Testis (tissue), 3 donors: ENCODE data around the gene MAP1S. TPM values are rescaled to one million over a fixed set of nuclear protein-coding genes. Genes with fewer than 3 reads are reported as not detected.

Experiments used
- DNase-seq: peaks from one replicate; pipeline ENCODE4 v3.0.0-alpha.2; 2019
- H3K27ac ChIP-seq, 2 donors: fragments of 200-600 bp; sonication (generic); one replicate each; pipeline ENCODE4 v1.5.1; 2019
- H3K27me3 ChIP-seq: fragments of 200-600 bp; sonication (generic); one replicate; pipeline ENCODE4 v1.5.1; 2019
- H3K36me3 ChIP-seq: fragments of 200-600 bp; sonication (generic); one replicate; pipeline ENCODE4 v1.5.1; 2017; ENCODE audit warnings: low read depth; ENCODE audit errors: missing control alignments
- H3K4me1 ChIP-seq: fragments of 200-600 bp; sonication (generic); one replicate; pipeline ENCODE4 v1.5.1; 2019
- H3K4me3 ChIP-seq, 2 donors: fragments of 200-600 bp; sonication (generic); one replicate each; pipeline ENCODE4 v1.5.1; 2017 to 2019
- H3K9me3 ChIP-seq: fragments of 200-600 bp; sonication (generic); one replicate; pipeline ENCODE4 v1.5.1; 2017
- CTCF ChIP-seq, 3 experiments: fragments of 450-650 bp in 2 of 3; fragments of 200-600 bp in 1 of 3; sonication (generic) in 1 of 3; IDR thresholded peaks; one replicate each; pipeline ENCODE4 v1.5.1; 2016 to 2019; ENCODE audit warnings: antibody characterized with exemption in 3 of 3, mild to moderate bottlenecking in 2 of 3, moderate library complexity in 1 of 3
- POLR2A ChIP-seq: fragments of 450-650 bp; IDR thresholded peaks from one replicate; pipeline ENCODE4 v1.6.1; 2017; ENCODE audit warnings: antibody characterized with exemption, mild to moderate bottlenecking, moderate library complexity
- WGBS, 2 donors: methylation state at CpG; one replicate each; pipeline ENCODE4 v1.1.5; 2018; 5-methylcytosine and 5-hydroxymethylcytosine counted together
- intact Hi-C: fragments of 100-400 bp; cut with DNase I; formaldehyde crosslinking; loops from one replicate; pipeline ENCODE4 v1.15.1; 2023; ENCODE audit warnings: low total_unique reads
- polyA plus RNA-seq: library from polyadenylated mRNA; stranded (reverse); fragments of 350-450 nt; fragmentation: Illumina TruSeq; extraction: RNeasy Lipid Tissue Mini Kit (QIAGEN cat#74804); gene quantifications from one replicate; pipeline ENCODE4 v1.2.3, GENCODE V29; 2014; ENCODE audit warnings: low read depth, low replicate concordance; ENCODE audit not compliant: insufficient read depth
- total RNA-seq, 2 donors: library from RNA; depleted of rRNA; stranded (reverse); fragments of >200 nt; gene quantifications; one replicate each; pipeline ENCODE4 v1.2.3, GENCODE V29; 2016

Gene MAP1S
- total and polyA plus RNA-seq, 3 donors from 2014 or later: 95.5 to 123 (median 106) TPM

GRCh38 chr19:17706750-17707181 lies 12.5 kb upstream of the MAP1S start:
- DNase-seq: peak; percentile 76
- 19 to 23% methylated on average over 17 of the region's 17 CpGs for WGBS, 2 donors

GRCh38 chr19:17711851-17712250 lies 7.4 kb upstream of the MAP1S start:
- H3K4me3 ChIP-seq: no peak overlapping the region
- no peaks in the 10 kb centered on the region for H3K36me3 ChIP-seq
- H3K4me1 ChIP-seq: no peaks in the 10 kb centered on the region
- TF ChIP-seq CTCF (IDR thresholded peaks at IDR 0.05): no peak
- TF ChIP-seq POLR2A: no peak
- intact Hi-C loops: no loop called here
- H3K27ac ChIP-seq: no peak overlapping the region
- no peaks in the 10 kb centered on the region for H3K9me3 ChIP-seq
- no peaks in the 10 kb centered on the region for H3K27me3 ChIP-seq
- no peak for DNase-seq
- 82 to 83% methylated on average over 6 of the region's 6 CpGs for WGBS, 2 donors

More at GRCh38 chr19:17706750-17707181, 12.5 kb upstream of the MAP1S start:
- no peak overlapping the region for H3K27ac ChIP-seq
- no peak for TF ChIP-seq CTCF (IDR thresholded peaks at IDR 0.05)
- no peak for TF ChIP-seq POLR2A
- intact Hi-C loops: no loop called here
- no peaks in the 10 kb centered on the region for H3K36me3 ChIP-seq
- no peaks in the 10 kb centered on the region for H3K4me1 ChIP-seq
- H3K4me3 ChIP-seq: no peak overlapping the region
- no peaks in the 10 kb centered on the region for H3K9me3 ChIP-seq
- H3K27me3 ChIP-seq: no peaks in the 10 kb centered on the region

GRCh38 chr19:17716309-17716929 lies 2.9 kb upstream of the MAP1S start:
- H3K27me3 ChIP-seq: no peaks in the 10 kb centered on the region
- no peak overlapping the region for H3K4me3 ChIP-seq
- no peak for TF ChIP-seq POLR2A
- TF ChIP-seq CTCF (IDR thresholded peaks at IDR 0.05): no peak
- peaks cover 20% of the 10 kb centered on the region for H3K4me1 ChIP-seq
- WGBS, 2 donors: 53 to 60% methylated on average over 4 of the region's 4 CpGs
- no peak overlapping the region for H3K27ac ChIP-seq
- DNase-seq: no peak
- H3K9me3 ChIP-seq: no peaks in the 10 kb centered on the region
- H3K36me3 ChIP-seq: no peaks in the 10 kb centered on the region
- intact Hi-C loops: no loop called here

- Histone ChIP-seq H3K9me3 (no peaks in the 10 kb centered on the region), H3K36me3 (no peaks in the 10 kb centered on the region), H3K4me3 (peak overlapping the region in 1 of 2 donors; percentile 83), H3K27me3 (no peaks in the 10 kb centered on the region), H3K27ac (no peak overlapping the region), H3K4me1 (peaks cover 25% of the 10 kb centered on the region)
- intact Hi-C loops: no loop called here
- TF ChIP-seq POLR2A (no peak), CTCF (IDR thresholded peaks at IDR 0.05) (no peak)
- DNase-seq: no peak
- 70 to 86% methylated on average over 4 of the region's 4 CpGs for WGBS, 2 donors
Measured at GRCh38 chr19:17718550-17718946, 732 bp upstream of the MAP1S start.
